ENCODE results near the gene ATP8A2. TPM values are rescaled to one million over a fixed set of nuclear protein-coding genes. Genes with fewer than 3 reads are reported as not detected.
"Not testable (repeated sequence)": the region's sequence is repeated elsewhere in the genome, so short reads cannot be mapped to it uniquely, and the experiment has no call there.

Gene ATP8A2
- total and polyA plus RNA-seq, 10 of the 15 experiments (the other 5 are each of a cell fraction or from before 2014, with no cell fraction given) = 0.01 to 0.04 (median 0.04) TPM; not detected in 7

DNA sequence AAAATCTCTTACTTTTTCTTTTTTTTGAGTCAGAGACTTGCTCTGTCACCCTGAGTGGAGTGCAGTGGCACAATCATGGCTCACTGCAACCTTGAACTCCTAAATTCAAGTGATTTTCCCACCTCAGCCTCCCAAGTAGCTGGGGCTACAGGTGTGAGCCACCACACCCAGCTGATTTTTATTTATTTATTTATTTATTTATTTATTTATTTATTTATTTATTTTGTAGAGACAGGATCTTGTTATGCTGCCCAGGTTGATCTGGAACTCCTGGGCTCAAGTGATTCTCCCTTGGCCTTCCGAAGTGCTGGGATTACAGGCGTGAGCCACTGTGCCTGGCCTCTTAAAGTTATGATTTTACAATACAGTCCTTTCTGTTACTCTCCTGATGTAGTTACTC lies 696.6 kb downstream of the ATP8A2 start:
- ATAC-seq; in situ Hi-C loops (cut with MboI); RAD21 ChIA-PET (ENCODE audit: unreplicated experiment); H3K79me2 ChIP-seq (ENCODE audit: control insufficient read depth, insufficient read depth, low read length); H3K9ac ChIP-seq (ENCODE audit: control insufficient read depth, insufficient read depth, low read length); H2AFZ ChIP-seq (ENCODE audit: control insufficient read depth, low read depth, low read length); H3K4me1 ChIP-seq (ENCODE audit: control insufficient read depth, insufficient read depth, low read length); H3K27ac ChIP-seq (ENCODE audit: control insufficient read depth, insufficient read depth); H3K4me3 ChIP-seq; intact Hi-C loops (cut with micrococcal nuclease; ENCODE audit: unreplicated experiment); CTCF ChIA-PET; DNase-seq (ENCODE audit: low read depth, low spot score); FAIRE-seq; H3K4me2 ChIP-seq (ENCODE audit: control insufficient read depth, insufficient read depth); H3K27me3 ChIP-seq (replicated peaks in 1 of 2; ENCODE audit: control insufficient read depth in 2 of 2, insufficient read depth in 2 of 2, low read length in 1 of 2); H4K20me1 ChIP-seq (ENCODE audit: control insufficient read depth, insufficient read depth); BruUV-seq (replicated peaks); H3K9me3 ChIP-seq (replicated peaks; ENCODE audit: control insufficient read depth, insufficient read depth, low read length); H3K36me3 ChIP-seq (ENCODE audit: control insufficient read depth in 2 of 2, insufficient read depth in 2 of 2, low read length in 1 of 2); POLR2A ChIA-PET: not testable (repeated sequence)
- SMC1A ChIA-PET (ENCODE audit: uncharacterized antibody, unreplicated experiment) = interaction anchor here (1.1 to 1.5 kb wide), 3 partner anchors 33 to 494 kb away, joined by 3 to 4 read pairs (median 3); no protein-coding TSS in a partner anchor
- 40% methylated on average over 2 of the region's 2 CpGs for WGBS (ENCODE audit: insufficient coverage, insufficient replicate concordance, low lambda C conversion rate, missing lambda C conversion rate)

DNA sequence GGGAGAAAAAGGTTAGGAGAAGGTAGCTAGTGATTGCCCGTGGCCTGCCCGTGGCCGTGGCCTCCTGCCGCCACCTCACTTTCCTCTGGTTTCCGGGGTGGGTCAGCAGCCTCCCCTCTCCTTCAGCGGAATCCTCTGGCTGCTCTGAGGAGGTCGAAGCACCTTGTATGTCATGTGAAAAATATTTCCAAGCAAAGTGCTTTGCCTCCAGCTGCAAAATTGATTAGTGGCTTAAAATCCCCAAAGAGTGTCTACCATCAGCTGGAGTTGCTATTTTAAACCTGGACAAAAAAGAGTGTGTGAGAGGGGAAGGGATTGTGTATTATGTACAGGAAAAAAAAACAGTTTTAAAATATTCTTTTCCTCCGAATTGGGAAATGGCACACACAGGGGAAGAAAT lies 697.9 kb downstream of the ATP8A2 start:
- BruUV-seq (replicated peaks); H3K27ac ChIP-seq (ENCODE audit: control insufficient read depth, insufficient read depth); H3K36me3 ChIP-seq (ENCODE audit: control insufficient read depth in 2 of 2, insufficient read depth in 2 of 2, low read length in 1 of 2); RAD21 ChIA-PET (ENCODE audit: unreplicated experiment); H3K9ac ChIP-seq (ENCODE audit: control insufficient read depth, insufficient read depth, low read length); H2AFZ ChIP-seq (ENCODE audit: control insufficient read depth, low read depth, low read length); in situ Hi-C loops (cut with MboI); intact Hi-C loops (cut with micrococcal nuclease; ENCODE audit: unreplicated experiment); H4K20me1 ChIP-seq (ENCODE audit: control insufficient read depth, insufficient read depth); H3K27me3 ChIP-seq (replicated peaks in 1 of 2; ENCODE audit: control insufficient read depth in 2 of 2, insufficient read depth in 2 of 2, low read length in 1 of 2); H3K4me3 ChIP-seq; DNase-seq (ENCODE audit: low read depth, low spot score); POLR2A ChIA-PET; H3K4me1 ChIP-seq (ENCODE audit: control insufficient read depth, insufficient read depth, low read length); H3K4me2 ChIP-seq (ENCODE audit: control insufficient read depth, insufficient read depth); H3K79me2 ChIP-seq (ENCODE audit: control insufficient read depth, insufficient read depth, low read length); ATAC-seq; FAIRE-seq; H3K9me3 ChIP-seq (replicated peaks; ENCODE audit: control insufficient read depth, insufficient read depth, low read length): not testable (repeated sequence)
- SMC1A ChIA-PET (ENCODE audit: uncharacterized antibody, unreplicated experiment) = interaction anchor here (1.5 kb wide), 1 partner anchor 495 kb away, joined by 4 read pairs; no protein-coding TSS in a partner anchor
- 26% methylated on average over 8 of the region's 8 CpGs for WGBS (ENCODE audit: insufficient coverage, insufficient replicate concordance, low lambda C conversion rate, missing lambda C conversion rate)
- CTCF ChIA-PET = interaction anchor here (0.5 to 3.5 kb wide), 2 partner anchors 33 to 495 kb away, joined by 3 to 17 read pairs; no protein-coding TSS in a partner anchor

Measured in GM12878 (cell line).